Upper lobe of left lung (tissue), 6 donors: Measurements from ENCODE around the gene GYS2. TPM values are rescaled to one million over a fixed set of nuclear protein-coding genes. Genes with fewer than 3 reads are reported as not detected.

Experiments used
- ATAC-seq, 2 donors: fragments of 200-7000 bp; cut with Tn5 transposase; one replicate each; pipeline ENCODE4 v1.9.1; 2022; ENCODE audit warnings: mild to moderate bottlenecking in 2 of 2, moderate library complexity in 2 of 2; ENCODE audit not compliant: low FRiP score in 2 of 2
- DNase-seq, 2 donors: peaks; one replicate each; pipeline ENCODE4 v3.0.0-alpha.2; 2019 to 2020
- H3K27ac ChIP-seq, 4 donors: fragments of 200-600 bp; sonication (generic); one replicate each; pipeline ENCODE4 v1.5.1; 2016 to 2019
- H3K27me3 ChIP-seq, 4 donors: fragments of 200-600 bp; sonication (generic); one replicate each; pipeline ENCODE4 v1.5.1; 2017 to 2019
- H3K36me3 ChIP-seq, 4 donors: fragments of 200-600 bp; sonication (generic); one replicate each; pipeline ENCODE4 v1.5.1; 2016 to 2019
- H3K4me1 ChIP-seq, 4 donors: fragments of 200-600 bp; sonication (generic); one replicate each; pipeline ENCODE4 v1.5.1; 2018 to 2019
- H3K4me3 ChIP-seq, 4 donors: fragments of 200-600 bp; sonication (generic); one replicate each; pipeline ENCODE4 v1.5.1; 2017 to 2019; ENCODE audit warnings: mild to moderate bottlenecking in 2 of 4, moderate library complexity in 1 of 4
- H3K9me3 ChIP-seq, 4 donors: fragments of 200-600 bp; sonication (generic); one replicate each; pipeline ENCODE4 v1.5.1; 2018 to 2019
- CTCF ChIP-seq, 6 experiments: fragments of 450-650 bp in 4 of 6; fragments of 200-600 bp in 2 of 6; sonication (generic) in 2 of 6; IDR thresholded peaks; one replicate each; pipeline ENCODE4 v1.5.1; 2016 to 2019; ENCODE audit warnings: antibody characterized with exemption in 6 of 6
- EP300 ChIP-seq, 4 donors: sonication (generic); formaldehyde crosslinking; IDR thresholded peaks; one replicate each; pipeline ENCODE4 v1.5.1; 2017; ENCODE audit warnings: antibody characterized with exemption in 4 of 4, control low read depth in 2 of 4
- POLR2A ChIP-seq, 4 donors: fragments of 450-650 bp; IDR thresholded peaks; one replicate each; pipeline ENCODE4 v1.5.1; 2016 to 2017; ENCODE audit warnings: antibody characterized with exemption in 4 of 4, mild to moderate bottlenecking in 2 of 4
- POLR2AphosphoS5 ChIP-seq, 2 donors: sonication (generic); formaldehyde crosslinking; IDR thresholded peaks; one replicate each; pipeline ENCODE4 v1.5.1; 2017; ENCODE audit warnings: antibody characterized with exemption in 2 of 2
- WGBS, 2 donors: methylation state at CpG; one replicate each; pipeline ENCODE4 v1.1.5; 2017 to 2018; 5-methylcytosine and 5-hydroxymethylcytosine counted together
- total RNA-seq, 6 donors: library from RNA; depleted of rRNA in 4 of 6; stranded (reverse); fragments of >200 nt in 4 of 6; gene quantifications; one replicate each; pipeline versions ENCODE4 v1.1.0 to v1.2.1, GENCODE V29; 2016 to 2021
- donor health status: DM: no; HTN: no; CAD: no; lungs with moderate emphysema.
- donor health status: DM: no; HTN: yes; CAD: no; lungs with severe emphysema.

The GYS2 gene
- total RNA-seq, 6 donors from 2014 or later, result 0.55 TPM; not detected in 5

DNA sequence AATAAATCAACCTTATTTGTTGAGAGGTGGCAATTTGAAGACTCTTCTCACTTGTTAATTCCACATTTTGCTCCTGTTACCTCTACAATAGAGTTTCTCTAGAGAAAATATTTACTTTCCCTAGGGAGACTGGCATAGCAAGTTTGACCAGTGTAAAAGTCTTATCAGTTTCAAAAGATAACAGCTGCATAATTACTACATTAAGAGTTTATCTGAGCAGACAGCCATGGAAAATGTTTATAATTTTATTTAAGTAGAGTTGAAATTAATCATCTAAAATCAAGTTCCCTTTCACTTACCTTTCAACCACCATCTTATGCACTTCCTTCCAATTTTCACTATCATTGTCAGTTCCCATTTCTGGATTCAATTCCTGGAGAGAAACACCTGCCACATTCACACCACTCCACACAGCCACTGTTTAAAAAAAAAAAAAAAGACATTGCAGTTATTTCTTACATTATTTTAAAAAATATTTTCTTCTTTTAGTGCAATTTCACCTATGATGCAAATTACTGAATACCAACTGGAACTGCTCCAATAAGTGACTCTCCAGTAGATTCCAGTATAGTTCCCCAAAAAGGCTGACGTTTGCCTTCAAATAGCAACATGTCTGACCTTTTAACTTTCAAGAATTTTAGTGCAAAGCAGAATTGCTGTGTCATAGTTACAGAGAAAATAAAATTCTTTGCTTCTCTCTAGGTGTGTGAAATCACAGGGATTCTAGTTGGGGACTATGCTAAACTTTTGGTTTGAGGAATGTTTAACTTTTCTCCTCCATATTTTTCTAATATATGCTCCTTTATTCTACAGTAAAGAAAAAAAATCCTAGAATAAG lies 33.6 kb upstream of the GYS2 start:
- ATAC-seq, result no peak
- Histone ChIP-seq H3K27me3 (no peaks in the 10 kb centered on the region), H3K4me1 (peaks cover 0 to 4% (median 2%) of the 10 kb centered on the region in 4 donors), H3K27ac (peak overlapping the region in 1 of 4 donors; percentile 23), H3K9me3 (no peaks in the 10 kb centered on the region), H3K36me3 (peaks cover 8 to 67% (median 32%) of the 10 kb centered on the region in 4 donors), H3K4me3 (no peak overlapping the region)
- DNase-seq, result no peak
- 39 to 44% methylated on average over 1 of the region's 1 CpG for WGBS, 2 donors
- no peak for TF ChIP-seq POLR2AphosphoS5 (IDR thresholded peaks at IDR 0.05)
- TF ChIP-seq POLR2A (IDR thresholded peaks at IDR 0.05), result no peak
- no peak for TF ChIP-seq CTCF (IDR thresholded peaks at IDR 0.05)
- no peak for TF ChIP-seq EP300 (IDR thresholded peaks at IDR 0.05)

DNA sequence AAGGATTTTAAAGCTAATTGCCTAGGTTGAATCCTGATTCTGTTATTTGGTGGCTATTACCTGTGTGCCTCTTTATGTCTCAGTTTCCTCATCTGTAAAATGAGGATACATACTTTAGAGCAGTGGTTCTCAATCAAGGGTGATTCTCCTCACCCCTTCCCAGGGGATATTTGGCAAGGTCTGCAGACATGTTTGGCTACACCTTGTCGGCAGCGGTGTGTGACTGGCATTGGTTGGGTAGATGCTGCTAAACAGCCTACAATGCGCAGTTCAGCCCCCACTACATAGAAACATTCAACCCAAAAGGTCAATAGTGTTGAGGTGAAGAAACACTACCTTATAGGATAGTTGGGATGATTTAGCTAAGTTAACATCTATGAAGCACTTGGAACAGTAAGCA lies 29.6 kb upstream of the GYS2 start:
- 98 to 100% methylated on average over 3 of the region's 3 CpGs for WGBS, 2 donors
- TF ChIP-seq EP300 (IDR thresholded peaks at IDR 0.05) (no peak), POLR2A (IDR thresholded peaks at IDR 0.05) (no peak), POLR2AphosphoS5 (IDR thresholded peaks at IDR 0.05) (no peak), CTCF (IDR thresholded peaks at IDR 0.05) (no peak)
- Histone ChIP-seq H3K27ac (no peak overlapping the region), H3K4me3 (no peak overlapping the region), H3K36me3 (peaks cover 4 to 43% (median 19%) of the 10 kb centered on the region in 4 donors), H3K4me1 (peaks cover 0 to 4% (median 0%) of the 10 kb centered on the region in 4 donors), H3K27me3 (no peaks in the 10 kb centered on the region), H3K9me3 (no peaks in the 10 kb centered on the region)
- ATAC-seq (no peak), DNase-seq (no peak)

DNA sequence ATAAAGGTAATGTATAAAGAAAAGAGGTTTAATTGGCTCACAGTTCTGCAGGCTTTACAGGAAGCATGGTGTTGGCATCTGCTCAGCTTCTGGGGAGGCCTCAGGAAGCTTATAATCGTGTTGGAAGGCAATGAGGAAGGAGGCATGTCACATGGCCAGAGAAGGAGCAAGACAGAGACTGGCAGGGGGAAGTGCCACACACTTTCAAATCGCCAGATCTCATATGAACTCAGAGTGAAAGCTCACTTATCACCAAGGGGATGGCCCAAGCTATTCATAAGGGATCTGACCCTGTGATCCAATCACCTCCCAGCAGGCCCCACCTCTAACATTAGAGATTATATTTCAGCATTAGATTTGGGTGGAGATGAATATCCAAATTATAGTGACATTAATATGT lies 26.7 kb upstream of the GYS2 start:
- Histone ChIP-seq H3K4me3 (no peak overlapping the region), H3K27ac (no peak overlapping the region), H3K9me3 (no peaks in the 10 kb centered on the region), H3K4me1 (no peaks in the 10 kb centered on the region), H3K27me3 (no peaks in the 10 kb centered on the region), H3K36me3 (peaks cover 4 to 25% (median 16%) of the 10 kb centered on the region in 4 donors)
- 41 to 47% methylated on average over 2 of the region's 2 CpGs for WGBS, 2 donors
- no peak for TF ChIP-seq EP300 (IDR thresholded peaks at IDR 0.05)
- TF ChIP-seq POLR2A (IDR thresholded peaks at IDR 0.05), result no peak
- TF ChIP-seq CTCF (IDR thresholded peaks at IDR 0.05), result no peak
- TF ChIP-seq POLR2AphosphoS5 (IDR thresholded peaks at IDR 0.05), result no peak
- DNase-seq (no peak), ATAC-seq (no peak)

- Histone ChIP-seq H3K36me3 (no peaks in the 10 kb centered on the region), H3K9me3 (no peaks in the 10 kb centered on the region), H3K4me3 (no peak overlapping the region), H3K27me3 (no peaks in the 10 kb centered on the region), H3K4me1 (no peaks in the 10 kb centered on the region), H3K27ac (no peak overlapping the region)
- ATAC-seq (no peak), DNase-seq (no peak)
- TF ChIP-seq CTCF (IDR thresholded peaks at IDR 0.05) (no peak), POLR2AphosphoS5 (IDR thresholded peaks at IDR 0.05) (no peak), EP300 (IDR thresholded peaks at IDR 0.05) (no peak), POLR2A (IDR thresholded peaks at IDR 0.05) (no peak)
- 90 to 97% methylated on average over 2 of the region's 2 CpGs for WGBS, 2 donors
Measured at GRCh38 chr12:21627924-21628323, 23.3 kb upstream of the GYS2 start.

GRCh38 chr12:21618566-21618965 lies 13.9 kb upstream of the GYS2 start:
- no peaks in the 10 kb centered on the region for H3K9me3 ChIP-seq
- H3K36me3 ChIP-seq, result no peaks in the 10 kb centered on the region
- peaks cover 7 to 16% (median 11%) of the 10 kb centered on the region in 4 donors for H3K4me1 ChIP-seq
- no peak for DNase-seq
- no peak overlapping the region for H3K4me3 ChIP-seq
- no peak for ATAC-seq
- H3K27ac ChIP-seq, result no peak overlapping the region
- no peak for TF ChIP-seq POLR2AphosphoS5 (IDR thresholded peaks at IDR 0.05)
- no peak for TF ChIP-seq EP300 (IDR thresholded peaks at IDR 0.05)
- TF ChIP-seq CTCF (IDR thresholded peaks at IDR 0.05), result no peak
- TF ChIP-seq POLR2A (IDR thresholded peaks at IDR 0.05), result no peak
- H3K27me3 ChIP-seq, result no peaks in the 10 kb centered on the region
